ENCODE measurements around the gene SPRYD3.

DNA sequence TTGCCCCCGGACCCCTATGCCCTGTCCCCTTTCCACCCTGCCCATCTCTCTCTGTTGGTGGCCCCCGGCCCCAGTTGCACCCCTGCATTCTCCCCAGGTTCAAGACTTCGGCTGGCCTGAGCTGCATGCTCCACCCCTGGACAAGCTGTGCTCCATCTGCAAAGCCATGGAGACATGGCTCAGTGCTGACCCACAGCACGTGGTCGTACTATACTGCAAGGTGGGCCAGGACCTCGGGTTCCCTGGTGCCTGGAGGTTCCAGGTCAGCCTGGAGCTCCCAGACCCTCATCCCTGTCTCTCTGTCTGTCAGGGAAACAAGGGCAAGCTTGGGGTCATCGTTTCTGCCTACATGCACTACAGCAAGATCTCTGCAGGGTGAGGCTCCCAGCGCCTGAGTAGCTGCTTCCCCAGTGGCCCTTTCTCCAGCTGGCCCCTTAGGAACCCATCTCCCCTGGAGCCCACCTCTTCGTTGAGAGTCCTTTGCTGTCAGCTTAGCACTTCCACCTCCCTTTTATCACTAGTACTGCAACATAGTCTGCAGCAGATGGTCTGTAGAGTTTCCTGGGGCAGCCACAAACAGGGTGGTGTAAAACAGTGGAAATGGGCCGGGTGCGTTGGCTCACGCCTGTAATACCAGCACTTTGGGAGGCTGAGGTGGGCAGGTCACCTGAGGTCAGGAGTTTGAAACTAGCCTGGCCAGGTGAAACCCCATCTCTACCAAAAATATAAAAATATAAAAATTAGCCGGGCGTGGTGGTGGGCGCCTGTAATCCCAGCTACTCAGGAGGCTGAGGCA lies 23.5 kb downstream of the SPRYD3 start:
- TF ChIP-seq, protein P1, sequence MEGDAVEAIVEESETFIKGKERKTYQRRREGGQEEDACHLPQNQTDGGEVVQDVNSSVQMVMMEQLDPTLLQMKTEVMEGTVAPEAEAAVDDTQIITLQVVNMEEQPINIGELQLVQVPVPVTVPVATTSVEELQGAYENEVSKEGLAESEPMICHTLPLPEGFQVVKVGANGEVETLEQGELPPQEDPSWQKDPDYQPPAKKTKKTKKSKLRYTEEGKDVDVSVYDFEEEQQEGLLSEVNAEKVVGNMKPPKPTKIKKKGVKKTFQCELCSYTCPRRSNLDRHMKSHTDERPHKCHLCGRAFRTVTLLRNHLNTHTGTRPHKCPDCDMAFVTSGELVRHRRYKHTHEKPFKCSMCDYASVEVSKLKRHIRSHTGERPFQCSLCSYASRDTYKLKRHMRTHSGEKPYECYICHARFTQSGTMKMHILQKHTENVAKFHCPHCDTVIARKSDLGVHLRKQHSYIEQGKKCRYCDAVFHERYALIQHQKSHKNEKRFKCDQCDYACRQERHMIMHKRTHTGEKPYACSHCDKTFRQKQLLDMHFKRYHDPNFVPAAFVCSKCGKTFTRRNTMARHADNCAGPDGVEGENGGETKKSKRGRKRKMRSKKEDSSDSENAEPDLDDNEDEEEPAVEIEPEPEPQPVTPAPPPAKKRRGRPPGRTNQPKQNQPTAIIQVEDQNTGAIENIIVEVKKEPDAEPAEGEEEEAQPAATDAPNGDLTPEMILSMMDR (IDR thresholded peaks at IDR 0.05): no peak
- TF ChIP-seq POLR2A (IDR thresholded peaks at IDR 0.05): no peak
